ENCODE results near the gene ATP8A1.

GRCh38 chr4:42617030-42617429 is 39.9 kb downstream of the ATP8A1 start:
- TF ChIP-seq, protein P1, sequence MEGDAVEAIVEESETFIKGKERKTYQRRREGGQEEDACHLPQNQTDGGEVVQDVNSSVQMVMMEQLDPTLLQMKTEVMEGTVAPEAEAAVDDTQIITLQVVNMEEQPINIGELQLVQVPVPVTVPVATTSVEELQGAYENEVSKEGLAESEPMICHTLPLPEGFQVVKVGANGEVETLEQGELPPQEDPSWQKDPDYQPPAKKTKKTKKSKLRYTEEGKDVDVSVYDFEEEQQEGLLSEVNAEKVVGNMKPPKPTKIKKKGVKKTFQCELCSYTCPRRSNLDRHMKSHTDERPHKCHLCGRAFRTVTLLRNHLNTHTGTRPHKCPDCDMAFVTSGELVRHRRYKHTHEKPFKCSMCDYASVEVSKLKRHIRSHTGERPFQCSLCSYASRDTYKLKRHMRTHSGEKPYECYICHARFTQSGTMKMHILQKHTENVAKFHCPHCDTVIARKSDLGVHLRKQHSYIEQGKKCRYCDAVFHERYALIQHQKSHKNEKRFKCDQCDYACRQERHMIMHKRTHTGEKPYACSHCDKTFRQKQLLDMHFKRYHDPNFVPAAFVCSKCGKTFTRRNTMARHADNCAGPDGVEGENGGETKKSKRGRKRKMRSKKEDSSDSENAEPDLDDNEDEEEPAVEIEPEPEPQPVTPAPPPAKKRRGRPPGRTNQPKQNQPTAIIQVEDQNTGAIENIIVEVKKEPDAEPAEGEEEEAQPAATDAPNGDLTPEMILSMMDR (conservative IDR thresholded peaks at IDR 0.05): no peak
- TF ChIP-seq ZFX (IDR thresholded peaks at IDR 0.05): no peak
